Measurements from ENCODE around the gene NPS. TPM values are rescaled to one million over a fixed set of nuclear protein-coding genes. Genes with fewer than 3 reads are reported as not detected.

NPS gene
- polyA plus RNA-seq, 5 donors, result not detected

GRCh38 chr10:127556916-127557315, 7.8 kb downstream of the NPS start:
- peak; percentile 37 to 40 for DNase-seq

GRCh38 chr10:127561647-127562046, 12.5 kb downstream of the NPS start:
- no peak for DNase-seq

GRCh38 chr10:127563718-127564553, 14.8 kb downstream of the NPS start:
- DNase-seq, result no peak

- DNase-seq, result no peak
These were observed 15.5 kb downstream of the NPS start for GRCh38 chr10:127564644-127565043.

- no peak for DNase-seq
These were observed 16.5 kb downstream of the NPS start for GRCh38 chr10:127565583-127565982.

- no peak for DNase-seq
These were observed 20.1 kb downstream of the NPS start for GRCh38 chr10:127569210-127569609.

GRCh38 chr10:127570036-127570435, 20.9 kb downstream of the NPS start:
- no peak for DNase-seq

GRCh38 chr10:127571386-127571785, 22.3 kb downstream of the NPS start:
- DNase-seq, result no peak

GRCh38 chr10:127576051-127576450, 26.9 kb downstream of the NPS start:
- DNase-seq, result no peak

- no peak for DNase-seq
These were observed 27.6 kb downstream of the NPS start for GRCh38 chr10:127576740-127577161.

GRCh38 chr10:127577376-127578258, 28.5 kb downstream of the NPS start:
- DNase-seq, result no peak

GRCh38 chr10:127578259-127578960, 29.3 kb downstream of the NPS start:
- DNase-seq, result no peak

- DNase-seq, result no peak
These were observed 29.8 kb downstream of the NPS start for GRCh38 chr10:127578961-127579305.

GRCh38 chr10:127579640-127580039, 30.5 kb downstream of the NPS start:
- DNase-seq, result peak in 1 of 2 donors; percentile 34

- DNase-seq, result no peak
These were observed 31.7 kb downstream of the NPS start for GRCh38 chr10:127580822-127581221.

GRCh38 chr10:127585519-127586023, 36.5 kb downstream of the NPS start:
- DNase-seq, result no peak

- no peak for DNase-seq
These were observed 38.7 kb downstream of the NPS start for GRCh38 chr10:127587668-127588365.

GRCh38 chr10:127592586-127592985, 43.5 kb downstream of the NPS start:
- DNase-seq, result no peak

- DNase-seq, result no peak
These were observed 51.4 kb downstream of the NPS start for GRCh38 chr10:127600479-127600878.

All from right lung (tissue), 5 donors.